Thymus (tissue), 14 donors: ENCODE results near the gene PCDHB11. TPM values are rescaled to one million over a fixed set of nuclear protein-coding genes. Genes with fewer than 3 reads are reported as not detected.
"Not testable (repeated sequence)": the region's sequence is repeated elsewhere in the genome, so short reads cannot be mapped to it uniquely, and the experiment has no call there.

Source experiments
- DNase-seq, 9 donors: peaks; one replicate each; pipeline ENCODE4 v3.0.0-alpha.2; 2013; ENCODE audit warnings: low spot score in 9 of 9, low read depth in 6 of 9, missing footprints in 1 of 9
- H3K27ac ChIP-seq, 2 donors: one replicate each; pipeline ENCODE4 v1.5.1; 2013; ENCODE audit warnings: control low read depth in 1 of 2, low read depth in 1 of 2, low read length in 1 of 2, mild to moderate bottlenecking in 1 of 2, moderate library complexity in 1 of 2
- H3K27me3 ChIP-seq, 2 donors: one replicate each; pipeline ENCODE4 v1.5.1; 2013; ENCODE audit warnings: low read length in 1 of 2; ENCODE audit not compliant: control insufficient read depth in 2 of 2, insufficient read depth in 1 of 2
- H3K36me3 ChIP-seq, 2 donors: one replicate each; pipeline ENCODE4 v1.5.1; 2013; ENCODE audit warnings: low read length in 1 of 2, mild to moderate bottlenecking in 1 of 2, moderate library complexity in 1 of 2; ENCODE audit not compliant: control insufficient read depth in 2 of 2, insufficient read depth in 2 of 2
- H3K4me1 ChIP-seq, 2 donors: one replicate each; pipeline ENCODE4 v1.5.1; 2013; ENCODE audit warnings: low read length in 2 of 2; ENCODE audit not compliant: control insufficient read depth in 2 of 2, insufficient read depth in 2 of 2
- H3K4me3 ChIP-seq, 2 donors: one replicate each; pipeline ENCODE4 v1.5.1; 2013; ENCODE audit warnings: low read length in 2 of 2, control low read depth in 1 of 2, mild to moderate bottlenecking in 1 of 2
- H3K9me3 ChIP-seq, 2 donors: one replicate each; pipeline ENCODE4 v1.5.1; 2013; ENCODE audit warnings: low read length in 1 of 2, mild to moderate bottlenecking in 1 of 2; ENCODE audit not compliant: control insufficient read depth in 2 of 2, insufficient read depth in 1 of 2
- WGBS: extraction: QIAGEN DNeasy Blood & Tissue Kit; methylation state at CpG from one replicate; pipeline ENCODE4 v1.1.7; 2013; 5-methylcytosine and 5-hydroxymethylcytosine counted together
- long read RNA-seq, 10 donors: transcript quantifications; one replicate each; lab custom pipeline, GENCODE V29; 2026
- polyA plus RNA-seq: library from polyadenylated mRNA; stranded (reverse); fragments of 200-250 nt; gene quantifications from one replicate; pipeline ENCODE4 v1.2.3, GENCODE V29; 2013
- total RNA-seq: library from RNA; stranded (reverse); fragments of 120-200 nt; gene quantifications from one replicate; pipeline ENCODE4 v1.2.4, GENCODE V29; 2013
- donor health status: healthy.

Gene PCDHB11
- total RNA-seq (0.24 TPM), polyA plus RNA-seq (0.37 TPM)
- long read RNA-seq, donor 1 = 0 reads
- long read RNA-seq, donor 2 = 0 reads
- long read RNA-seq, donor 3 = 0 reads
- long read RNA-seq, donor 4 = 0 reads
- long read RNA-seq, donor 5 = 0 reads
- long read RNA-seq, donor 6 = 0 reads
- long read RNA-seq, donor 7 = 0 reads
- long read RNA-seq, donor 8 = 0 reads
- long read RNA-seq, donor 9 = 0 reads
- long read RNA-seq, donor 10 = 0 reads

DNA sequence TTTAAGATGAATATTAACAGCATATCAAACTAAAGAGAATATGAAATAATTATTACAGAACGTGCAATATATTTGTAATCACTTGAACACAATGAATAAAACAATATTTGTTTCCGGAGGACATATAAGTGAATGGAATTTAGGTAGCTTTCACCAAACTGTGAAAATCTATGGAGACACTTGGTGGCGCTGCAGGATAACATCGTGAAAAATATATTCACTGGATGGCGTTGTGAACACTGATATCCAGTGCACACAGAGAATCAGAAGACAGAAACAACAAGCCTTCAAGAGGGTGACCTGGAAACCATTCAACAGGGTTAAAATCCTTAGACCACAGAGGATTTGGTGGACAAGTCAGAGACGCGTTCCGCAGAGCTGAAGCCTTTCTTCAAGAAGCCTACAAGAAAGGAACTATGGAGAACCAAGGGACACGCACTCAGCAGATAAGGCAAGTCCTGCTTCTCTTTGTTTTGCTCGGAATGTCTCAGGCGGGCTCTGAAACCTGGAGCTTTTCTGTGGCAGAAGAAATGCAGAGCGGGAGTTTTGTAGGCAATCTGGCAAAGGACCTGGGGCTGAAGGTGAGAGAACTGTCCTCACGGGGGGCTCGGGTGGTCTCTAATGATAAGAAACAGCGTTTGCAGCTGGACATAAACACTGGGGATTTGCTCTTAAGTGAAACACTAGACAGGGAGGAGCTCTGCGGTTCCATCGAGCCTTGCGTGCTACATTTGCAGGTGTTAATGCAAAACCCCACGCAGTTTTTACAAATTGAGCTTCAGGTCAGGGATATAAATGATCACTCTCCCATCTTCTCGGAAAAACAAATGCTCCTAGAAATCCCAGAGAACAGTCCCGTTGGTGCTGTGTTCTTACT lies at the start of gene PCDHB11:
Gene PCDHB11, plus strand, starts transcription at position 269 of the 877 bp plus-strand sequence. Its CDS starts 148 bp downstream, at position 417.
- WGBS = 43% methylated on average over 21 of the region's 21 CpGs
- Histone ChIP-seq H3K4me1 (no peaks in the 10 kb centered on the region), H3K9me3 (peaks cover 0 to 4% of the 10 kb centered on the region in 2 donors), H3K27ac (no peak within 1 kb of the TSS), H3K27me3 (peaks cover 0 to 19% of the 10 kb centered on the region in 2 donors), H3K4me3 (no peak within 1 kb of the TSS), H3K36me3 (no peaks in the 10 kb centered on the region)
- no peak for DNase-seq

DNA sequence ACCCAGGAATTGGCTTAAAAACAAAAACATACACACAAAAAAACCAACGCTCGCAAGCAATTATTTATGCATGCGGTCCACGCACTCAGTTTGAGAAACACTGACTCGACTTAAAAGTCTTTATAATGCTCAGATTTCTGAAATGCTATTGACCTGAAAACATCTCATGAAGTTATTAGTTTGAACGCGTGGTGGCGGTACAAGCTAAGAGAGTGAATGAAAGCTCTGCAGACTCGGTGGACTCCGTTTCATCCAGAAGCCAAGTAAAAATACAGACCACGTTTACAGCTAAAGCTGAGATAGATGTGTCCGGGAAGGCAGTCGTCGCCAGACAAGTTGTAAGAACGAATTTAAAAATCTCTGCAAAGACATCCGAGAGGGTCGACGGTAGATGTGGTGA lies 49.6 kb upstream of the PCDHB11 start, which contains the start of gene PCDHB6:
Gene PCDHB6, plus strand, starts transcription at position 246 of the 400 bp plus-strand sequence. CDS start 201 bp downstream, outside the sequence.
- Histone ChIP-seq H3K9me3 (peaks cover 0 to 2% of the 10 kb centered on the region in 2 donors), H3K27me3 (peaks cover 0 to 16% of the 10 kb centered on the region in 2 donors), H3K36me3 (no peaks in the 10 kb centered on the region), H3K4me1 (no peaks in the 10 kb centered on the region), H3K4me3 (no peak within 1 kb of the TSS), H3K27ac (no peak within 1 kb of the TSS)
- 22% methylated on average over 18 of the region's 18 CpGs for WGBS
- no peak for DNase-seq

DNA sequence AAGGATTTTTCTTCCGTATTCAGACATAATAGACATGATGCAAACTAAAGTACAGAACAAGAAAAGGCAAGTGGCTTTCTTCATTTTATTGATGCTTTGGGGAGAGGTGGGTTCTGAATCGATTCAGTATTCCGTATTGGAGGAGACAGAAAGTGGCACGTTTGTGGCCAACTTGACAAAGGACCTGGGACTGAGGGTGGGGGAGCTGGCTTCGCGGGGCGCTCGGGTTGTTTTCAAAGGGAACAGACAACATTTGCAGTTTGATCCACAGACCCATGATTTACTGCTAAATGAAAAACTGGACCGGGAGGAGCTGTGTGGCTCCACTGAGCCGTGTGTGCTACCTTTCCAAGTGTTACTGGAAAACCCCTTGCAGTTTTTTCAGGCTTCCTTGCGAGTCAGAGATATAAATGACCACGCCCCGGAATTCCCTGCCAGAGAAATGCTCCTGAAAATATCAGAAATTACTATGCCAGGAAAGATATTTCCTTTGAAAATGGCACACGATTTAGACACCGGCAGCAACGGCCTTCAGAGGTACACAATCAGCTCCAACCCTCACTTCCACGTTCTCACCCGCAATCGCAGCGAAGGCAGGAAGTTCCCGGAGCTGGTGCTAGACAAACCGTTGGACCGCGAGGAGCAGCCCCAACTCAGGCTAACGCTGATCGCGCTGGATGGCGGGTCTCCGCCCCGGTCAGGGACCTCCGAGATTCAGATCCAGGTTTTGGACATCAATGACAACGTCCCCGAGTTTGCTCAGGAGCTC lies 49.0 kb upstream of the PCDHB11 start:
- peaks cover 0 to 2% of the 10 kb centered on the region in 2 donors for H3K9me3 ChIP-seq
- H3K4me1 ChIP-seq = no peaks in the 10 kb centered on the region
- peaks cover 0 to 16% of the 10 kb centered on the region in 2 donors for H3K27me3 ChIP-seq
- DNase-seq = no peak
- 49% methylated on average over 33 of the region's 33 CpGs for WGBS
- no peaks in the 10 kb centered on the region for H3K36me3 ChIP-seq
- no peak overlapping the region for H3K4me3 ChIP-seq
- H3K27ac ChIP-seq = no peak overlapping the region

DNA sequence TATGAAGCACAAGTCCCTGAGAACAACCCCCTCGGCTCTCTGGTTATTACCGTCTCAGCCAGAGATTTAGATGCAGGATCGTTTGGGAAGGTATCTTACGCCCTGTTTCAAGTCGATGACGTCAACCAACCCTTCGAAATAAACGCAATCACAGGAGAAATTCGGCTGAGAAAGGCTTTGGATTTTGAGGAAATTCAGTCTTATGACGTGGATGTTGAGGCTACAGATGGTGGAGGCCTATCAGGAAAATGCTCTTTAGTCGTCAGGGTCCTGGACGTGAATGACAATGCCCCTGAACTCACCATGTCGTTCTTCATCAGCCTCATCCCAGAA lies 48.5 kb upstream of the PCDHB11 start:
- Histone ChIP-seq H3K36me3 (no peaks in the 10 kb centered on the region), H3K9me3 (peaks cover 0 to 2% of the 10 kb centered on the region in 2 donors), H3K4me1 (no peaks in the 10 kb centered on the region), H3K27ac (no peak overlapping the region), H3K4me3 (no peak overlapping the region), H3K27me3 (peaks cover 0 to 18% of the 10 kb centered on the region in 2 donors)
- 40% methylated on average over 13 of the region's 13 CpGs for WGBS
- no peak for DNase-seq

DNA sequence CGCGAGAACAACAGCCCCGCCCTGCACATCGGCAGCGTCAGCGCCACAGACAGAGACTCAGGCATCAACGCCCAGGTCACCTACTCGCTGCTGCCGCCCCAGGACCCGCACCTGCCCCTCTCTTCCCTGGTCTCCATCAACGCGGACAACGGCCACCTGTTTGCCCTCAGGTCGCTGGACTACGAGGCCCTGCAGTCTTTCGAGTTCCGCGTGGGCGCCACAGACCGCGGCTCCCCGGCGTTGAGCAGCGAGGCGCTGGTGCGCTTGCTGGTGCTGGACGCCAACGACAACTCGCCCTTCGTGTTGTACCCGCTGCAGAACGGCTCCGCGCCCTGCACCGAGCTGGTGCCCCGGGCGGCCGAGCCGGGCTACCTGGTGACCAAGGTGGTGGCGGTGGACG lies 47.8 kb upstream of the PCDHB11 start:
- H3K27ac ChIP-seq, H3K4me3 ChIP-seq, H3K36me3 ChIP-seq, H3K4me1 ChIP-seq, H3K9me3 ChIP-seq, DNase-seq: not testable (repeated sequence)
- WGBS = 43% methylated on average over 39 of the region's 41 CpGs
- H3K27me3 ChIP-seq = peaks cover 0 to 24% of the 10 kb centered on the region in 2 donors

DNA sequence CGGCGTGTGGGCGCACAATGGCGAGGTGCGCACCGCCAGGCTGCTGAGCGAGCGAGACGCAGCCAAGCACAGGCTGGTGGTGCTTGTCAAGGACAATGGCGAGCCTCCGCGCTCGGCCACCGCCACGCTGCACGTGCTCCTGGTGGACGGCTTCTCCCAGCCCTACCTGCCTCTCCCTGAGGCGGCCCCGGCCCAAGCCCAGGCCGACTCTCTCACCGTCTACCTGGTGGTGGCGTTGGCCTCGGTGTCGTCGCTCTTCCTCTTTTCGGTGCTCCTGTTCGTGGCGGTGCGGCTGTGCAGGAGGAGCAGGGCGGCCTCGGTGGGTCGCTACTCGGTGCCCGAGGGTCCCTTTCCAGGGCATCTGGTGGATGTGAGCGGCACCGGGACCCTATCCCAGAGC lies 47.3 kb upstream of the PCDHB11 start:
- H3K4me3 ChIP-seq, DNase-seq, H3K36me3 ChIP-seq, H3K9me3 ChIP-seq, H3K4me1 ChIP-seq, H3K27ac ChIP-seq: not testable (repeated sequence)
- 36% methylated on average over 36 of the region's 36 CpGs for WGBS
- peaks cover 0 to 27% of the 10 kb centered on the region in 2 donors for H3K27me3 ChIP-seq

DNA sequence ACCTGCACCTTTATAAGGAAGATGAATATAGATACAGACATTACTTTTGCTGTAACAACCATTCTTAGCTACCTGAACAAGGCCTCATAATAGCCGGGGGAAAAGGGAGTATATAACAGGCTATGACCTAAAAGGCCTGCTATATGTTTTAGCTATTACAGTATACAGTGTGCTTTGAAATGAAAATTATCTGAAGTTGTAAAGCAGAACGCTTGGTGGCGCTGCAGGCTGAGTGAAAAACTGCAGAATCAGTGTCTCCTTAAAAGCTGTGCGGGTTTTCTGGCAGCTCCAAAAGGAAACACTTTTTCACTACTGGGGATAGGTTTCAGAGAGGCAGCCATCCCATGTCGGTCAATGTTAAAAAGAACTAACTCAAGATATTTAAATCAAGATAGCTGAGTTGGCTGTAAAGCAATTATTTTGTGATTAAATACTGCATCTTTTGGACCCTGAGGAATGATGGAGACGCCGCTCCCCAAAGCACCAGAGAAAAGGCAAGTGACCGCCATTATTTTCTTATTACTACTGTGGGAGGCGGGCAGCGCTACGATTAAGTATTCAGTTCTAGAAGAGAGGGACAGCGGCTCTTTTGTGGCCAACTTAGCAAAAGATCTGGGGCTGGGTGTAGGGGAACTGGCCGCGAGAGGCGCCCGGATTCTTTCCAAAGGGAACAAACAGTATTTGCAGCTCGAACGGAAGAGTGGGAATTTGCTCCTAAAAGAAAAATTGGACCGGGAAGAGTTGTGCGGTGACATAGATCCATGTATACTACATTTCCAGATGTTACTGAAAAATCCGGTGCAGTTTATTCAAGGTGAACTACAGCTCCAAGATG lies 43.7 kb upstream of the PCDHB11 start:
- DNase-seq = no peak
- Histone ChIP-seq H3K36me3 (no peaks in the 10 kb centered on the region), H3K4me3 (no peak overlapping the region), H3K4me1 (no peaks in the 10 kb centered on the region), H3K9me3 (peaks cover 1 to 4% of the 10 kb centered on the region in 2 donors), H3K27me3 (peaks cover 0 to 27% of the 10 kb centered on the region in 2 donors), H3K27ac (no peak overlapping the region)
- 40% methylated on average over 21 of the region's 21 CpGs for WGBS

DNA sequence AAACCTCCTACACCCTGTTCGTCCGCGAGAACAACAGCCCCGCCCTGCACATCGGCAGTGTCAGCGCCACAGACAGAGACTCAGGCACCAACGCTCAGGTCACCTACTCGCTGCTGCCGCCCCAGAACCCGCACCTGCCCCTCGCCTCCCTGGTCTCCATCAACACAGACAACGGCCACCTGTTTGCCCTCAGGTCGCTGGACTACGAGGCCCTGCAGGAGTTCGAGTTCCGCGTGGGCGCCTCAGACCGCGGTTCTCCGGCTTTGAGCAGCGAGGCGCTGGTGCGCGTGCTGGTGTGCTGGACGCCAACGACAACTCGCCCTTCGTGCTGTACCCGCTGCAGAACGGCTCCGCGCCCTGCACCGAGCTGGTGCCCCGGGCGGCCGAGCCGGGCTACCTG lies 42.1 kb upstream of the PCDHB11 start:
- not testable (repeated sequence) for H3K9me3 ChIP-seq, H3K4me3 ChIP-seq, DNase-seq, H3K36me3 ChIP-seq, H3K4me1 ChIP-seq, H3K27ac ChIP-seq
- 50% methylated on average over 38 of the region's 38 CpGs for WGBS
- peaks cover 0 to 17% of the 10 kb centered on the region in 2 donors for H3K27me3 ChIP-seq
